C4-2B (cell line): ENCODE measurements around the gene RNASET2.

Experiments used
- CTCF ChIP-seq: fragments of 450-650 bp; conservative IDR thresholded peaks from 2 replicates; pipeline ENCODE4 v1.5.1; 2017; ENCODE audit warnings: mild to moderate bottlenecking
- ZFX ChIP-seq: fragments of 450-650 bp; IDR thresholded peaks from 2 replicates; pipeline ENCODE4 v1.6.1; 2017

GRCh38 chr6:166938150-166938549 lies 18.2 kb downstream of the RNASET2 start:
- TF ChIP-seq CTCF = no peak
- TF ChIP-seq ZFX = no peak
